ENCODE data around the gene BDKRB1.

BDKRB1 gene

GRCh38 chr14:96263347-96264199 lies 7.6 kb downstream of the BDKRB1 start:
- peak; percentile 38 for DNase-seq

- peak; percentile 38 for DNase-seq
These were observed 8.2 kb downstream of the BDKRB1 start for GRCh38 chr14:96264200-96264553.

- peak; percentile 60 for DNase-seq
These were observed 8.8 kb downstream of the BDKRB1 start for GRCh38 chr14:96264853-96265252.

- peak; percentile 43 for DNase-seq
These were observed 9.5 kb downstream of the BDKRB1 start for GRCh38 chr14:96265383-96266095.

- peak; percentile 70 for DNase-seq
These were observed 11.3 kb downstream of the BDKRB1 start for GRCh38 chr14:96267336-96267735.

- DNase-seq, result peak; percentile 57
These were observed 11.9 kb downstream of the BDKRB1 start for GRCh38 chr14:96267916-96268315.

GRCh38 chr14:96268431-96269358 lies 12.7 kb downstream of the BDKRB1 start:
- peak; percentile 84 for DNase-seq

GRCh38 chr14:96269359-96269710 lies 13.3 kb downstream of the BDKRB1 start:
- DNase-seq, result no peak

GRCh38 chr14:96270565-96271420 lies 14.8 kb downstream of the BDKRB1 start:
- peak; percentile 35 for DNase-seq

- no peak for DNase-seq
These were observed 15.4 kb downstream of the BDKRB1 start for GRCh38 chr14:96271421-96271762.

- no peak for DNase-seq
These were observed 16.9 kb downstream of the BDKRB1 start for GRCh38 chr14:96272777-96273473.

- DNase-seq, result peak; percentile 31
These were observed 17.6 kb downstream of the BDKRB1 start for GRCh38 chr14:96273629-96274028.

GRCh38 chr14:96274122-96274521 lies 18.1 kb downstream of the BDKRB1 start:
- DNase-seq, result peak; percentile 41

- DNase-seq, result peak; percentile 50
These were observed 18.5 kb downstream of the BDKRB1 start for GRCh38 chr14:96274543-96274942.

- DNase-seq, result peak; percentile 77
These were observed 19.4 kb downstream of the BDKRB1 start for GRCh38 chr14:96275177-96276112.

- no peak for DNase-seq
These were observed 21.9 kb downstream of the BDKRB1 start for GRCh38 chr14:96277890-96278289.

GRCh38 chr14:96279564-96279963 lies 23.6 kb downstream of the BDKRB1 start:
- peak; percentile 84 for DNase-seq

GRCh38 chr14:96280104-96280503 lies 24.1 kb downstream of the BDKRB1 start:
- no peak for DNase-seq

- DNase-seq, result no peak
These were observed 25.5 kb downstream of the BDKRB1 start for GRCh38 chr14:96281486-96281885.

- DNase-seq, result no peak
These were observed 28.0 kb downstream of the BDKRB1 start for GRCh38 chr14:96284008-96284407.

Measured in islet precursor cell (in vitro differentiated cells).